Activated CD8-positive, alpha-beta memory T cell treated with anti-CD3 and anti-CD28 coated beads for 1 hour (primary cell): Measurements from ENCODE around the gene KCNMA1.
"Not testable (repeated sequence)": the region's sequence is repeated elsewhere in the genome, so short reads cannot be mapped to it uniquely, and the experiment has no call there.

ENCODE experiments used
- DNase-seq, 2 donors: peaks; one replicate each; pipeline ENCODE4 v3.0.0-alpha.2; 2020; ENCODE audit warnings: low read depth in 1 of 2; ENCODE audit errors: extremely low read depth in 1 of 2

The KCNMA1 gene

DNA sequence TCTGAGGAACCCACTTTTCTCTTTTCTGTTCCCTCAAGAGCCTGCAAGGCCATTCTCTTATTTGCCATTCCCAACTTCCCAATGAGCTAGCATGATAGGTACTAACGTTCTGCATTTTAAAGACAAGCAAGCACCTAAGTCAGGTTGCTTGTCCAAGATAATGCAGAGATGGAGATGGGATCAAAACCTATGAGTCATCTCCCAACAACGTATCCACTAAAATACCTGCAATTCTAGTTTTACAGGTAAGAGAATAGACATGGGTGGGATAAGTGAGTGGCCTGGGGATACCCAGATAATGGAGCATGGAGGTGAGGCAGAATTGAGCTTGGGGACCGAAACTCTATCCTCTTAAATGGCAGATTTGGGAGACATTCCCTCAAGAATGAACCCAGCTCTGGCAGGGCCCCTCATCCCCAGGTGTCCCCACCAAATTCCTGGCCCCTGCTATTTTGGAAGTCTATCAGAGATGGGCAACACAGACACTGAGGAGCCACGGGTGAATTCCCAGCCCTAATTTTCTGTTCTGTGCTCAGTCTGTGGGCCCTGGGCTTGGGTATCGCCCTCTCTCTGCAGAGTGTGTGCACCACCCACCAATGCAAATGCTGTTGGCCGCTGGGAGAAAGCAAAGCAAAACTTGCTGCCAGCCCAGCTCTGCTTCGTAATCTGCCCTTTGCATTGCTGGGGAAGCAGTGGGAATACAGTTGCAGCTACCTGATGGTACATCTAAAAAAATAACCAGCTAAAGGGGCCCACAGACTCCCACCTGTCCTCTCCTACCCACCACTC is 98.3 kb downstream of the KCNMA1 start:
- no peak for DNase-seq

DNA sequence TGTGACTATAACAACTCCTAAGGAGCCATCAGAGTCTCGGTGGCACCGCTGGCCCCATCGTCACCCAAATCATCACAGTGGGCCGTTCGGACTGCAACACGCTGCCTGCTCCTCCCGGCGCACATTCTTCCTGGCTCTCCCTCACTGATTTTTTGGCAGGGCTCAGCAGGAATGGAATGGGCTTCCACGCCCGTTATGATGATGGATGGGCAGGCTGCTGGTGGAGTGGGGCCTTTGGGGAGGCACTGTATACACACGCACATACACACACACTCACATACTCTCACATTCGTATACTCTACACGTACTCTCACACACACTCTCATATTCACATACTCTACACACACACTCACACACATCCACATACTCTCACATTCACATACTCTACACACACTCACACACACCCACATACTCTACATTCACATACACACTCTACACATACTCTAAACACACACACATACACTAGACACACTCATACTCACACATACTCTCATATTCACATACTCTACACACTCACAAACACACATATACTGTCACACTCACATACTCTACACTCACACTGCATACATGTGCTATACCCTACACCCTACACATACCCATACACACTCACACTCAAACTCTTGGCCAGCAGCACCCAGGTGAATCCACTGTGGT is 99.8 kb downstream of the KCNMA1 start:
- DNase-seq = no peak

DNA sequence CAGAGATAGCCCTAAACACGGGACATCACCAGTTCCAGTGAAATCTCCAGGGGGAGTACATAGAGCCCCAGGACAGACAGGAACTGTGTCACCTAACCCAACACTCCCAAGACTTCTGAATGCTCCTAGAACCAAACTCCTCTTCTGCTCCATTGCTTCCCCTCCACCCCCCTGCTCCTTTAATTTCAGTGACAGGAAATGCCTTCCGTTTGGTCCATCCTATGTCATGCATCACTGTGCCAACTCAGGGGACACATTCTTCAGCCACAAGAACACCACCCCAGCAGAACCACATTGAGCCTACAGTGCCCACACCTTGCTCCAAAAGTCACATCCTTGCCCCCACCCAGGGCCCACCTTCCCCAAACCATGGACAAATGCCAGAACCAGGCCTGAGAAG is 100.5 kb downstream of the KCNMA1 start:
- DNase-seq = no peak

DNA sequence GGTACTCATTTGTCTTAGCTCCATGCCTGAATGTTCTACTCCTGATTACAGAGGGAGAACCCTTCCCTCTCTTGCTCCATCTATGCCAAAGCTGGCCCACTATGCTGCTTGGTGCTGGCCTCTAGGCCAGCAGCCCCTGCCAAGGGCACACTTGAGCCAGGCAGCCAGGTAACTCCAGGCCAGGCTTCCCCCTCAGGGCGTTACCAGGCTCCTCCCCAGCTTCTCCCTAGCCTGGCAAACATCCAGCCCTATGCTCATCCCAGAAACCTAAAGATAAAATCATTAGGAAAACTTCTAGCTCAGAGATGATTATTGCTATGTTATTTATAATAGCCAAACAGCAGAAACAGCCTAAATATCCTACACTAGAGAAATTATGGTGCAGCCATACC is 103.7 kb downstream of the KCNMA1 start:
- no peak for DNase-seq

DNA sequence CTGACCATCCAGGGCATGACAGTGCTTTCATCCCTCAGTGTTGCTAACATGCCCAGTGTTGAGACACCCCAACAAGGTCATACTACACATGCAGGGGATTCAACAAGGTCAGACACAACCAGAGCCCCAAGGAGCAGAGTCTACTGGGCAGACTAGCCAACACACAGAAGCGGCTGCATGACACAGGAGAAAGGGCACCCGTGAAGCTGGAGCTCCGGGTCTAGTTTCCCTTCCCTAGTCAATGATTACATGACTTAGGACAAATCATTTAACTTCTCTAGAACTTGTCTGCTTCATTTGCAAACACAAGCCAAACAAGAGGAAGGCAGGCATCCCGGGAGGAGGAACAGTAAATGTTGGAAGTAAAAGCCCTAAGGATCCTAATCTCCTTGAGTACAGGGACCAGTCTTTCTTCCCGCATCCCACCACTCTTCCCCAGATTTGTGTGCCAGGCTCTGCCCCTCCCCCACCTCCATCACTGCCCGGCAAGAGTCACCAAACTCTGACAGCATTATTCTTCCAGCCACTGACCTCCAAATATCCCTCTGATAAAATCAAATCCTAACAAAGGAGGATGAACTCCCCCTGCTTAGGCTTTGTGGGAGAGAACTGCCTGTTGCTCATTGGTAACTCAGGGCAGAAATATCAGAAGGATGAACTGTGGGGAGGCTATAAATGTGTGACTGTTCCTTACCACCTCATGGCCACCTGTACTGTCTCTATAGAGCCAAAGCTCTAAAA is 104.3 kb downstream of the KCNMA1 start:
- DNase-seq = no peak

DNA sequence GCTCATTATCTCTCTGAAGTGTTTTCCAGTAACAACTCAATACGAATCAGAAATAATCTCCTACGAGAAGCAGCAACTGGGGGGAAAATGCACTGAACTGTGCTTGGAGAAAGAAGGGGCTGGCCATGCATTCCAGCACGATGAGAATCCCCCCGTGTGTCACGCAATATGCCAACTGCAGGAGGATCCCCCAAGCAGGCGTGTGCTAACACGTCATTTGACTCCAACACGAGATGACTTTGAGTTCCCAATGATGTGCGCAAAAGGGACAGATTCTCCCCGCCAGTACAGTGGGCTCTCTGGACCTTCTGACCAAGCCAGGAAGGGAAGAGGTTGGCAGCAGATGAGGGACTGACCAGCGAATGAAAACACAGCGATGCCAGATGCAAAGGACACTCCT is 105.5 kb downstream of the KCNMA1 start:
- no peak for DNase-seq

DNA sequence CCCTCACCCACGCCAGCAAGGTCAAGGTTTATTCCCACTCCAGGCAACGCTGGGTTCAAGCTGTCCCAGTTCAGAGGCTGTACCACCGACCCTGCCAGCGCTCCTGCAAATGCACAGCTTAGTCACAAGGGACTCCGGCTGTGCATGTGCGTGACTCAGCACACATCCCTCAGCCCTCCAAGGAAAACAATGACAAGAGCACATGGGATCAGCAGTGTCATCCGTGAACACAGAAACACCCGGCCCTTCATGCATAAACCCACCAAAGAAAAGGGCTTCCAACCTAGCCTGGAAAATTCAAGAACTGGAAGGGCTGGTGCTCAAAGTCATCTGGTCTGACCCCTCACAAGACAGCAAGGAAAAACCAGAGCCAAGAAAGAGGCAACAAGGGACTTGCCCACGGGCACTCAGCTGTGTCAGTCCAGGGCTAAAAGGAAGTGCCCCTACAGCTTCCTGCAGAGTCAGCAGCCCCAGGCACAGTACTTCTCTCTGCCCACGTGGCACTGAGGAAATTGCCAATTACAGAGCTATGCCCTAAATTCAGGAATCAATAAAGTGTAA is 106.1 kb downstream of the KCNMA1 start:
- DNase-seq = no peak

DNA sequence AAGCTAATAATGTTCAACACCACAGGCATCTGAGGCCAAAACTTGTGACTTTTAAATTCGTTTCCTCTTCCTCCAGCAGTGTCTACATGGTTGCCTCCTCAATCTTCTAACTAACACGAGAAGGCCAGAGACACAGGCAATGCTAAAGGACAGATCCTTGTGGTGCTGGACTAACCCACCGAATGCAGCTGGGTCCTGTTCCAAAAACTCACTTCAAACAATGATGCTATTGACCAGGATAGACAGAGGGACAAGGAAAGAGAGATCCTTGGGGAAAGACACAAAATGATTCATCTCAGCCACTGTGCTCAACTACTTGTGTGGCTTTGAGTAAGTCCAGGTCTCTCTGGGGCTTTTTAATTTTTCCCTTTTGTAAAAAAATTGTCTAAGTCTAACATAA is 107.6 kb downstream of the KCNMA1 start:
- DNase-seq = no peak

DNA sequence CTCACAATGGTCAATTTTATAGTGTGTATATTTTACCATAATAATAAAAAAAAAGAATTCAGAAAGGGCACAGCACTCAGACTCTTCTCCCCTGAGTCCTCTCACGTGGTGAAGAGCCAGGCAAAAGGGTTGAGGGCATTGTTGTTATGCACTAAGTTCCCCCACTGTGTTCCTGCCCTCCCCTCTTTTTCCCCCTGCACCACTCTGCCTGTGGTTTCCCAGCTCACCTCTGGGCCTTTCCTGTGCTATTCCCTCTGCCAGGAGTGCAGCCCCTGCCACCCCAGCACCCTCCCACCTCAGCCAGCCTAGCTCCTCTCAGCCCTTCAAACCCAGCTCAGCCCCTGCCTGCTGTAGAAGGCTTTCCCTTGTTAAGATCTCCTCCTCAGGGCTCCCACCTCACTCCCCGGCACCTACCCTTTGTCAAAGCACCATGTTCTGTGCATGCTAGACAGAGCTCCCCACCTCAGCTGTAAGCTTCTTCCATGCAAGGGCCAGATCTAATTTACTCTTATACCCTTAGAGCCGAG is 108.5 kb downstream of the KCNMA1 start:
- DNase-seq = no peak

DNA sequence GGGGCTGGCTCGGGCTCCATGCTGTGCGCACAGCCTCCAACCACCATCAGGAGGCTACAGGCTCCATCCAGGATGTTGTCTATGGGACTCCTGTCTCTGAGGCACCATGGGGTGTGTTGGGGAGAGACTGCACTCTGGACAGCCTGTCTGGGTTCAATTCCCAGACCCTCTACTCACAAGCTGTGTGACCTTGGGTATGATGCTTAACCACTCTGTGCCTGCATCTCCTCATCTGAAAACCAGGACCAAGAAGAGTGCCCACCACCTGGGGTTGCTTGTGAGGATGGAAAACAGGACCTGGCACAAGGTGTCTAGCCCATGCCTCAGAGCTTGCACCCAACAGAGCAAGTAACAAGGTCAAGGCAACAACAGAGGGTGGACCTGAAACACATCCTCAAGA is 109.8 kb downstream of the KCNMA1 start:
- no peak for DNase-seq

DNA sequence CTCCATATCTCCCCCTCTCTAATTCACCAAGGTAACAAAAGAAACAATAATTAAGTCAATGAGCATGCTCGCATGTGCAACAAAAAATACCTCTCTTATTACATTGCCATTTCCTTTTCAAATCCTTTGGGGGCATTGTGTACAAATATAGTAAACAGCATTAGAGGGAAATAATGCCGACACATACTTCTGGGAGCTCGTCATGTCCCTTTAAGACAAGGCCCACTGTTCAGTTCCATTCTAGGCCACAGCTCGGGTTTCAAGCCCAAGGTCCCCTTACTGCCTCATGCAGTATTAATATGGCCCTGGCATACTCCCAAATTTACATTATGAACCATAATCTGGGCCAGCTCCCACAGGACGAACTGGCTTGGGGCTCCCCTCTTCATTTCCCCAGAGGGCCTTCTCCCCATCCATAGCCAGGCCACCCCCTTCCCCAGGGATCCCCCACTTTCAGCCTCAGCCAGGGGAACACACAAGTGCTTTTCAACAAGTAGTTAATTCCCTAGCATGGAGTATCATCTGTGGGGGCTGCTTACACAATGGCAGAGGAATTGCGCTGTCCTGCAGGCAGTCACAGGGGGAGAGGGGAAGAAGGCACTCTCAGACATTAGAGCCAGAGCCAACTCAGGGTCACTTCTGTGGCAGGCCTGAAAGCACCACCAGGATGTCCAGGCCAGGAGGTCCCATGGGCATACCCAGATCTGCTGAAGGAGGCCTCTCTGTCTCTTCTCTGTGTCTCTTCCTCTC is 110.6 kb downstream of the KCNMA1 start:
- no peak for DNase-seq

DNA sequence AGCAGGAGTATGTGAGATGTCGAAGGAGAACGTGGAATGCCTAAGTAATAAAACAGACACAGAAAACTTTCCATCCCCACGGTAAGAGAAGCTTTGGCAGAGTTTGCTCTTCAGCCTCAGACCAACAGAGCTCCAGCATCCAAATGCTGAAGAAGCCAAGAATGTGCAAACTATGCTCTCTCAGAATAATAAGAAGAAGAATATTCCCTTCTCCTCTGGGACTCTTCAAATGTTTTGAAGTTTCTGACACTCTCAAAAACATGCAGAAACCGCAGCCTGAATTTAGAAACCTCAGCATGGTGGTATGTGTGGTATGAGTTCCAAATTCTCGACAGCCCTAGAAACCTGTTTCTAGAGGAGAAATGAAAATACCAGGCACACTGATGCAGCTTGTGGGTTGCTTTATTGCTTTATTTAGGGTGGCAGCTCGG is 113.3 kb downstream of the KCNMA1 start:
- no peak for DNase-seq

DNA sequence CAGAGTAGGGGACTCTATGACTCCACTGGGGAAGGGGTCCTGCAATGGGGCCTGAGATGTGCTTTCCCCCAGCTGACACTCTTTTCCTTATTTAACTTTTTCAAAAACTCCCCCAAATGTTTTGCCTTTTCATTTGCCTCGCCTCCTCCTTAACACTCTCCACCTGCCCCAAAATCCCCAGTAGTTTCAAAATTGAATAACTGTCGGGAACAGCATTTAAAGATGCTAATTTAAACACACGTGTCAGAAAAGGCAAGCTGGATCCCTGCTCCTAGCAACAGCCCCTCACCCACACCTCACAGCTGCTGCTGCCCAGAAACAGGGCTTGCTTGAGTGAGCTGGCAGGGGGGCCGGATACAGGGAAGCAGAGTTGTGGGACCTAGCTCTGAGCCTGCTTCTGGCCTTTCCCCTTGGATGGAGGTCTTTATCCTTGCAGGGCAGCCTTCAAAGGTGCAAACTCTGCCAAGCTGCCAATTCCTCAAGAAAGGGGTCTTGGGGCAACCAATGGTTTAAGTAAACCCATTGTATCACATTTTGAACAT is 115.3 kb downstream of the KCNMA1 start:
- no peak for DNase-seq

DNA sequence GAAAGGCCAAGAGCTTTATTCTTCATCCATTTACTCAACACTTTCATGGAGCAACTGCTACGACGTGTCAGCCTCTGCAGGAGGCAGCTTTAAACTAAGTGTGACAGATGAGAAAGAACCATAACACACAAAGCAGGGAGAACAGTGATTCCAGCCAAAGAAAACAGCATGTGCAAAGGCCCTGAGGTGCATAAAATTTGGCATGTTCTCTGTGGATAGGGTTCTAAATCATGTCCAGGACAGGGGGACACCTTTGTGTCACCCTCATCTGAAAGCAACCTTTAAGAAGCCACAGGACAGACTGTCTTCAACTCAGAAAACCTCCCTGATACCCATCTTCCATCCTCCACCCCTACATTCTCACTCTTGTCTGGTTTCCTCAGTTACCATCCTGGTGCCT is 116.6 kb downstream of the KCNMA1 start:
- no peak for DNase-seq

DNA sequence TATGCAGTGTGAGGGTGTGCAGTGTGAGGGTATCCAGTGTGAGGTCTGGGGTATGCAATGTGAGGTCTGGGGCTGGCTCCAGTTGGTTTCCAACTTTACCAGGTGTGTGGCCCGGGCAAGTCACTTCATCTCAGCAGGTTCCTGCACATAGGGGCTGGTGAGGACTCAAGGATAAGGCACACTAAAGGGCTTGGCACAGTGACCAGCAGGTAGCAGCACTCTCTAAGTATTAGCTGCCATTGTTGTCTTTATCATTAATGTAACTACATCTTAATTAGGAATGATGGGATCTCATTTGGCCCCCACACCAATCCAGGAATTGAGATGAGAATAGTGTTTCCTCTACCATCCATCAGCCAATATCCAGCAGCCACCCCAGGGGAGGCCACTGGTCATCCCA is 117.3 kb downstream of the KCNMA1 start:
- DNase-seq = no peak

DNA sequence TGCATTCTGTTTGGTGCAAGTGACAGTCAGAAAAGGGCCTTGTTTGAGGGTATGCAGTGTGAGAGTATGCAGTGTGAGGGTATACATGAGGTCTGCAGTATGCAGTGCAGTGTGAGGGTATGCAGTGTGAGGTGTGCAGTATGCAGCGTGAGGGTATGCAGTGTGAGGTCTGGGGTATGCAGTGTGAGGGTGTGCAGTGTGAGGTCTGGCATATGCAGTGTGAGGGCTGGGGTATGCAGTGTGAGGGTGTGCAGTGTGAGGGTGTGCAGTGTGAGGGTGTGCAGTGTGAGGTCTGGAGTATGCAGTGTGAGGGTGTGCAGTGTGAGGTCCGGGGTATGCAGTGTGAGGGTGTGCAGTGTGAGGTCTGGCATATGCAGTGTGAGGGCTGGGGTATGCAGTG is 117.8 kb downstream of the KCNMA1 start:
- DNase-seq = not testable (repeated sequence)

DNA sequence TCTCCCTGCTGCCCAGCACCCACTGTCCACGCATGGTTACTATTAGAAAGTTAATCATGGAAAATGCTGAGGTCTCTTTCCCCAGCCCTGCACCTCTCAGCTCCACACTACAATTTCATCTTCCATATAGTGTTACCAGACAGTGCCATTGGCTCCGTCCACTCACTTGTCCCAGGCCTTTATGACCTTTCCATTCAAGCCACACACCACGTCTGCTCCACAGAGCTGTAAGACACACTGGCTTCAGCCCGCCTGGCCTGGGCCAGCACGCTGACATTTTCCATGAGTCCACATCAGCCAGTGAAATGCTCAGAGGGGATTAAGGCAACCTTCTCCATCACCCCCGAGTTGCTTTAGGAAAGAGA is 118.7 kb downstream of the KCNMA1 start:
- DNase-seq = no peak

DNA sequence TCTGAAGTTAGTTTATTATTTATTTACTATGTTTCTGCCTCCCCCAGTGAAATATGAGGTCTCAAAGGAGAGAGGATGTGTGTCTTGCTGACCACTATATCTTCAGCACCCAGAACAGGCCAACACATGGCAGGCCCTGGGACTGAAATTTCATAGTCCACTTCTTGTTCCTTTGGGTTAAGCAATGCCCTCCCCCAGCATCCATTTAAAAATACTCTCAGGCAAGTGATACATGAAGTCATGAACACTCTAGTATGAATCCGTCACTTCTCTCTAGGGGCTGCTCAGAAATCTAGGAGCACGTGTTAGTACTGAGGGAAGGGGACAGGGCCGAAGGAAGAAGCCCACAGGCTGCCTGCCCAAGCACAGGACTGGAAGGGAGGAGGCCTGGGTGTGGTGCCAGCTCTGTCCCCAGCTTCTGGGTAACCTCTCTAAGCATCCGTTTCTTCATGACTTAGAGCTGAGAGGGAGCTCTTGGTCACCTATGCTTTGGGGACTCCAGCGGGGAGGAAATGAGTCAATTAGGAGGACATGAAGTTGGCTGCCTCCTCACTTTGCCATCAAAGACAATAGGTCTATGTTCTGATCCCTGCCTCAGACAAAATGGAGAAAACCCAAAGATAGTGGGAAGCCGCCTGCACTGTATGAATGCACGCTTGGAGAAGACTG is 119.2 kb downstream of the KCNMA1 start:
- DNase-seq = no peak

DNA sequence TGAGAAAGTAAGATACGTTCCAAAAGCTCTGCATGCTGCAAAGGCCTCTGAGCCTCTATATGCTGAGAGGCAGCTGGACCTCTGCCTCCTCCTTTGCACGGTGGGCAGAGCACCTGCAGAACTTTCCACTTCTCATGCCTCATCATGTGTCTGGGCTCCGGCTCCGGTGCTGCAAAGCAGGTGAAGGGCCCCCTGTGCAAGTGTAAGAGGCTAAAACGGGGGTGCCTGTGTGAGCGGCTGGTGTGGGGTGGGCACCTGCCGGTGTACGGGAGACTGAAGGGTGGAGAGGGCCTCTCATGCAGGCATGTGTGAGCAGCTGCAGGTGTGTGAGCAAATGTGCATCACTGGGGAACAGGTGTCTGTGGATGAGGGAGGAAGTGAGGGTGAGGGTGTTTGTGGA is 121.0 kb downstream of the KCNMA1 start:
- DNase-seq = no peak

DNA sequence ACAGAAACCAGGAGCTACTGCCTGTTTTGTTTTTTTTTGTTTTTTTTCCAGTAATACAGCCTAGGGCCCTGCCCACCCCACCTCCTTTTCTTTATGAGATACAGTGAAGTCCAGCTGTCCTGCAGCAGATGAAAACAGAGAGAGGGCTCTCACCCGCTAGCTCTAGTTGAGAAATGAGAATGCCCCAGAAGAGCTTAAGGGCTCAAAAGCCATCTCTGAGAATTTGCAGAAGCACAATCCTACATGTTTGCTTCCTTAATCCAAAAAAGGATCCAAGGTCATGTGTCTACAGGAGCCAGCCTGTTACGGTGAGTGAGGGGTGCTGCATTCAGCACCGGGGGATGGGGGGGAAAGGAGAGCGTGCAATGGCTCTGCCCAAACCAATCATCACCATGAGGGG is 122.7 kb downstream of the KCNMA1 start:
- no peak for DNase-seq
